22Rv1 (cell line): ENCODE results near the gene TEX19.

ENCODE experiments used
- H3K27ac ChIP-seq: fragments of 450-650 bp; 2 replicates; pipeline ENCODE4 v1.5.1; 2017
- ZFX ChIP-seq: fragments of 450-650 bp; IDR thresholded peaks from 2 replicates; pipeline ENCODE4 v1.6.1; 2017; ENCODE audit warnings: antibody characterized with exemption, borderline replicate concordance
- TF ChIP-seq, protein P1 (sequence below): fragments of 450-650 bp; IDR thresholded peaks from 2 replicates; pipeline ENCODE4 v1.5.1; 2017; ENCODE audit warnings: mild to moderate bottlenecking

The TEX19 gene

DNA sequence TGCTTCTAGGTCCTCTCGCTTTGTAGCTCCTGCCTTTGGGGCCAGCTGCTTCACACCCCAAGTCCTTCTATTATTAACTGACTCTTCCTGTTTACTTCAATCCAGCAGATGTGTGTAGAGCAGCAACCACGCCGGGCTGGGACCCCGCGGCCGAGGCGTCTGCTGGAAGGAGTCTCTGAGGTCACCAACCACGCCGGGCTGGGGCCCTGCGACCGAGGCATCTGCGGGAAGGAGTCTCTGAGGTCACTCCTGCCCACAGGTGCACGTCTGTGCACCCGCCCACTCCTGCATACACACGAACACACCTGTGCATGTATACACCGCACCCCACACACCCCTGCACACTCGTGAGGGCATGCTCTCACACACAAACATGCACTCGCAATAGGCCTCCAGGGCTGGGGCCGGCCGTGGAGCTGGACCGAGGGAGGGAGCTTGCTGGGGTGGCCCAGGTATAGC is 7.8 kb upstream of the TEX19 start:
- H3K27ac ChIP-seq, result no peak overlapping the region
- TF ChIP-seq, protein P1, sequence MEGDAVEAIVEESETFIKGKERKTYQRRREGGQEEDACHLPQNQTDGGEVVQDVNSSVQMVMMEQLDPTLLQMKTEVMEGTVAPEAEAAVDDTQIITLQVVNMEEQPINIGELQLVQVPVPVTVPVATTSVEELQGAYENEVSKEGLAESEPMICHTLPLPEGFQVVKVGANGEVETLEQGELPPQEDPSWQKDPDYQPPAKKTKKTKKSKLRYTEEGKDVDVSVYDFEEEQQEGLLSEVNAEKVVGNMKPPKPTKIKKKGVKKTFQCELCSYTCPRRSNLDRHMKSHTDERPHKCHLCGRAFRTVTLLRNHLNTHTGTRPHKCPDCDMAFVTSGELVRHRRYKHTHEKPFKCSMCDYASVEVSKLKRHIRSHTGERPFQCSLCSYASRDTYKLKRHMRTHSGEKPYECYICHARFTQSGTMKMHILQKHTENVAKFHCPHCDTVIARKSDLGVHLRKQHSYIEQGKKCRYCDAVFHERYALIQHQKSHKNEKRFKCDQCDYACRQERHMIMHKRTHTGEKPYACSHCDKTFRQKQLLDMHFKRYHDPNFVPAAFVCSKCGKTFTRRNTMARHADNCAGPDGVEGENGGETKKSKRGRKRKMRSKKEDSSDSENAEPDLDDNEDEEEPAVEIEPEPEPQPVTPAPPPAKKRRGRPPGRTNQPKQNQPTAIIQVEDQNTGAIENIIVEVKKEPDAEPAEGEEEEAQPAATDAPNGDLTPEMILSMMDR, result no peak
- no peak for TF ChIP-seq ZFX

DNA sequence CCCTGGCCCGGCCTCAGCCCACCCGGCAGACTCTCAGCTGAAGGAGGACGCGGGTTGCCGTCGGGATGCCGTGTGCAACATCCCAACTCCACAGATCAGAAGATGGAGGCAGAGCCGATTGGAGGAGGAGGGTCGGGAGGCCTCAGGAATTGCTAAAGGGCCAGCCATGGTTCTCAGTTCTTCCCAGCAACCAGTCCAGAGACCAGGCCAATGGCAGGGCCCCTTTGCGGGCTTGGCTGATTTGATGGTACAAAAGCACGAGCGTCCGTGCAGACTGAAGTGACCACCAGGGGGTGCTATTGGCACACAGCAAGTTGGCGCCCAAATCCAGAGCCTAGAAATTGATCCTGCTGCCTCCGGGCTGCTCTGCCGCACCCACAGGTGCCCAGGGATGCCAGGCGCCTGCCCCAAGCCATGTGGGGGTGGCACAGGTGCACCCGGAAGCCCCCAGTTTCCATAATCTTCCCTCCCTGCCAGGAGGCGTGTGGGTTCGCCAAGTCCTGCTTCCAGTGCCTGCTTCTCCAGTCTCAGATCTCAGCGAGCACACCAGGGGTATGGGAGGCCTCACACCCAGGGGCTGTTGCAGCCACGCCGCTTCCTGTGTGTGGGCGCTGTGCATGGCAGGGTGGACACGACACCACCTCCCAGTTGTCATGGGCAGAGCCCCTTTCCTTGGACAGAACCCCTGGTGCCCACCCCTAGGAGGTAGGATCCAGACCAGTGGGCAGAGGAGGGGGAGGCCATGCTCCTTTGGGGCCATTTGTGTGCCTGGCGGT is 7.1 kb upstream of the TEX19 start:
- TF ChIP-seq ZFX, result no peak
- TF ChIP-seq, protein P1, result peak; percentile 95
- no peak overlapping the region for H3K27ac ChIP-seq

DNA sequence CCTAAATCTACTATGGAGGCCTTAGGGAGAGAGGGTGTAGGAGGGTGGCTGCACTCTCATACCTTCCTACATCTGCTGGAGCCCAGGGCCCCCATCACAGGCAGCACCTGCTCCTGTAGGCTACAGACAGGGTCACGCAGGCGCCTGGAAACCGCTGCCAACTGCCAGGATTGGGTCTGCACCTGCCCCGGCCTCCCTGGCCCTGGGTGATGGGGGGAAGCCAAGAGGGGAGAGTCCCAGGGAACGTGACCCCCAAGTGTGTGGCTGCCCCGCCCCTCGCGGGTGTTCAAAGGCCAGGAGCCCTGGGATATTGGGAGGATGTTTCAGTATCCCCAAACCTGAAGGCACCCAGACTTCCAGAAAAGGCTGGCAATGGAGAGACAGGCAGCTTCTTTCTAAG is 5.6 kb upstream of the TEX19 start:
- TF ChIP-seq ZFX, result no peak
- TF ChIP-seq, protein P1, result no peak
- no peak overlapping the region for H3K27ac ChIP-seq

DNA sequence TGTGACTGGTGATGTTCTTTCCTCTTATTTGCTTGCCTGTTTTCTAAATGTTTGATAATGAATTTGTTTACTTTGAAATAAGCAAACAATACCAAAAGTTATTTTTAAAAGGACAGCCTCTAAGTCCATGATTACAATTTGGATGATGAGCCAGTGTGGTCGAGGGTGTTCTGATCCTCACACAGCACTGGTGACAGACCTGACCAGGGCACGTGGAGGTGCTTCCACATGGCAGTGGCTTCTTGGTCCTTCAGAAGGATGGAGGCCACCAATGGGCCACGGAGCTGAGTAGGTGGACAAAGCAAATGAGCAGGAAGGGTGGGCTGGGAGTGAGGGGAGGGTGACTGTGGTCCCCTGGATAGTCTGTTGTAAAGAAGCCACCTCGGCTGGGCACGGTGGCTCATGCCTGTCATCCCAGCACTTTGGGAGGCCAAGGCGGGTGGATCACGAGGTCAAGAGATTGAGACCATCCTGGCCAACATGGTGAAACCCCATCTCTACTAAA is 4.2 kb upstream of the TEX19 start:
- TF ChIP-seq, protein P1, result no peak
- no peak for TF ChIP-seq ZFX
- H3K27ac ChIP-seq, result peak overlapping the region; percentile 59

DNA sequence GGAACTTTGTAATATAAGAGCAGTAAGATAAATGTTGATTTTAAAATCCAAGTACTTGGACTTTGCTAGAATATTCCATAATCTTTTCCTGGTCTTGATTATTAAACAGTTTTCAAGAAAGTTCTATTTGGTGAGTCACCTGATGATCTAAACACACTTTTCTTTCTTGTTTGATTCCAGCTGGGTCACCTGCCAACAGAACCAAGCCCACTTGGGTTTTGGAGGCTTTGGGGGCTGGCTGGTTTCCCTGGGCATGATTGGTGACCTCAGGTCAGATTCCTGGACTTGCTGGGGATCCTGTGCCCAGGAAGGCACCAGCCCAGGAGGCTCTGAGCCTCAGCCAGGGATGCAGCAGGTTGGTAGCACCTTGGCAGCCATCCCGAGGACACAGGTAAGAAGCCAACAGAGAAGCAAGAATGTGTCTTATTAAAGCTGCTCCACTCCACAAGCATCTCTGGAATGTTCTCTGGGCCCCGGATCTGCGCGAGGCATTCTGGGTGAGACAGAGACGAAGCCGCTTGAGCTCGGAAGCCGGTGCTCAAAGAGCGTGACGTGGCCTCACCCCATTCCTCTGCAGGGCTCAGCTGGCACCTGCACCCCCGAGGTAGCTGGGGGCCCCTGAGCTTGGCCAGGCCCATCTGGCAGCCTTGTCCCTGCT is 3.1 kb upstream of the TEX19 start:
- H3K27ac ChIP-seq, result peak overlapping the region; percentile 59
- TF ChIP-seq ZFX, result no peak
- TF ChIP-seq, protein P1, result no peak

DNA sequence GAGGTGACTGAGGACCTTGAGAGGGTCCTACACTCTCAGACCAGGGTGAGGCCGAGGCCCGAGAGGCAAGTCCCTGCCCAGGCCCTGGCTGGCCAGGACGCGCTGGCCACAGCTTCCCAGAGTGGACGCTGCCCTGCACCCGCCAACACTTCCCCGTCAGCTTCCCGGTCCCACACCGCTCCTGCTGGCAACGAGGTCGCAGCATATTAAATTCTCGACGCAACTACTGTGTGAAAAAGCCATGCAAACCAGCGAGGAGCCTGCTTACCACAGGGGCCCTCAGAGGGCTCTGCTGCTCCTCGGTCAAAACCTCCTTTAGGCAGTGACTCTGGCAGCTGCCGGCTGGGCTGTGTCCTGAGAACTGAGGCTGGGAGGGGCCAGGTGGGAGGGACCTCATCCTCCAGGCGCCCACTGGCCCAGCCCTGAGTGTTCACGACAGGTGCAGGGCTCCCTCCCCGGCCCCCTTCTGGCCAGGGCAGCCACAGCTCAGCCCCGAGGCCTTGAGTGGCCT is 2.1 kb upstream of the TEX19 start:
- H3K27ac ChIP-seq, result no peak overlapping the region; the same call in 1 of the 2 replicates
- no peak for TF ChIP-seq ZFX
- TF ChIP-seq, protein P1, result no peak
